Duodenal mucosa (tissue), 2 donors: ENCODE results near the gene C20orf204.
"Not testable (repeated sequence)": the region's sequence is repeated elsewhere in the genome, so short reads cannot be mapped to it uniquely, and the experiment has no call there.

Source experiments
- H3K27ac ChIP-seq: one replicate; pipeline ENCODE4 v1.7.0; 2013; ENCODE audit warnings: low read depth, low read length
- H3K27me3 ChIP-seq, 2 donors: one replicate each; pipeline ENCODE4 v1.7.0; 2013; ENCODE audit warnings: low read length in 2 of 2, control low read depth in 1 of 2; ENCODE audit not compliant: insufficient read depth in 2 of 2, control insufficient read depth in 1 of 2
- H3K36me3 ChIP-seq, 2 donors: one replicate each; pipeline ENCODE4 v1.7.0; 2013; ENCODE audit warnings: low read length in 2 of 2, control low read depth in 1 of 2; ENCODE audit not compliant: insufficient read depth in 2 of 2, control insufficient read depth in 1 of 2
- H3K4me1 ChIP-seq, 2 donors: one replicate each; pipeline ENCODE4 v1.7.0; 2013; ENCODE audit warnings: low read length in 2 of 2, control low read depth in 1 of 2; ENCODE audit not compliant: insufficient read depth in 2 of 2, control insufficient read depth in 1 of 2
- H3K4me3 ChIP-seq, 2 donors: one replicate each; pipeline ENCODE4 v1.7.0; 2013; ENCODE audit warnings: low read length in 2 of 2, low read depth in 1 of 2
- H3K9ac ChIP-seq, 2 donors: one replicate each; pipeline ENCODE4 v1.7.0; 2013; ENCODE audit warnings: low read length in 2 of 2, low read depth in 1 of 2
- H3K9me3 ChIP-seq, 2 donors: one replicate each; pipeline ENCODE4 v1.7.0; 2013; ENCODE audit warnings: low read length in 2 of 2, control low read depth in 1 of 2; ENCODE audit not compliant: control insufficient read depth in 1 of 2

Gene C20orf204

DNA sequence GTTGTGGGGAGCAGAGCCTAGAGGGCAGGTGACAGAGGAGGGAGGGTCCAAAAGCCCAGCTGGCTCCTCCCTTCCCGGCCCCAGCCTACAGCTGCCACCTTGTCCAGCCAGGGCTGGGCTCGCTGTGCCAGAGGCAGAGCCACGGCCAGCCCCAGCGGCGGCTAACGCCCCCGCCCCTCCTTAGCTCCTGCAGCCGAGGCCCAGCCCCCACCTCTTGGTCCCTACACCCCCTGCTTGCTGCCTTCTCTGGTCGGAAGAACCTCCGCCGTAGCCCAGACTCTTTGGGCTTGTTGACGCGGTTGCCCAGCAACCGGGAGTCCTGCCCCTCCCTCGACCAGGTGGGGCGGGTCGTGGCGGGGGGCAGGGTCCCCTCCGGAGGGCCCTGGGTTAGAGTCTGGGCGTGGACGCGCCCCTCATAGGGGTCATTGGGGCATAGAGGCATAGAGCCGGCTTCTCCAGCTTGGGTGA is 48.7 kb downstream of the C20orf204 start:
- no peak overlapping the region for H3K27ac ChIP-seq
- H3K4me1 ChIP-seq = peaks cover 0 to 18% of the 10 kb centered on the region in 2 donors
- H3K4me3 ChIP-seq = no peak overlapping the region
- no peaks in the 10 kb centered on the region for H3K9me3 ChIP-seq
- H3K27me3 ChIP-seq = peaks cover 33 to 39% of the 10 kb centered on the region in 2 donors
- H3K36me3 ChIP-seq = no peaks in the 10 kb centered on the region
- no peak overlapping the region for H3K9ac ChIP-seq

DNA sequence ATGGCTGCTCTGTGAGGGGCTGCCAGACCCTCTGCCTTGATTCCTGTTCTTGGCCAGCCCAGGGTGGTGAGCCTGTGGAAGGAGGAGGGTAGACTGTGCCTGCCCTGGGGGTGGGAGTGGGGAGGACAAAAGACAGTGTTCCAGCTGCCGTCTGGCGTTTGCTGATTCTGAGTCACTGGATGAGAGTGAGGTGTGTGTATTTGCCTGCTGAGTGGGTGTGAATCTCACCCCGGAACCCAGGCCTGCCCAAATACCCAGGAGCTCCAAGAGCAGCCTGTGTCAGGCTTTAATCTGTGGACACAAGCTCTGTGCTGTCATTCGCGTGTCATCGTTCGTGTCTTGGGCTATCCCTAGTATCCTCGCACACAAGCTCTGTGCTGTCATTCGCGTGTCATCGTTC is 50.8 kb downstream of the C20orf204 start:
- H3K9me3 ChIP-seq = no peaks in the 10 kb centered on the region
- no peak overlapping the region for H3K27ac ChIP-seq
- H3K4me3 ChIP-seq = no peak overlapping the region
- H3K9ac ChIP-seq = no peak overlapping the region
- H3K4me1 ChIP-seq = peaks cover 0 to 15% of the 10 kb centered on the region in 2 donors
- H3K27me3 ChIP-seq = peaks cover 35 to 39% of the 10 kb centered on the region in 2 donors
- H3K36me3 ChIP-seq = no peaks in the 10 kb centered on the region

DNA sequence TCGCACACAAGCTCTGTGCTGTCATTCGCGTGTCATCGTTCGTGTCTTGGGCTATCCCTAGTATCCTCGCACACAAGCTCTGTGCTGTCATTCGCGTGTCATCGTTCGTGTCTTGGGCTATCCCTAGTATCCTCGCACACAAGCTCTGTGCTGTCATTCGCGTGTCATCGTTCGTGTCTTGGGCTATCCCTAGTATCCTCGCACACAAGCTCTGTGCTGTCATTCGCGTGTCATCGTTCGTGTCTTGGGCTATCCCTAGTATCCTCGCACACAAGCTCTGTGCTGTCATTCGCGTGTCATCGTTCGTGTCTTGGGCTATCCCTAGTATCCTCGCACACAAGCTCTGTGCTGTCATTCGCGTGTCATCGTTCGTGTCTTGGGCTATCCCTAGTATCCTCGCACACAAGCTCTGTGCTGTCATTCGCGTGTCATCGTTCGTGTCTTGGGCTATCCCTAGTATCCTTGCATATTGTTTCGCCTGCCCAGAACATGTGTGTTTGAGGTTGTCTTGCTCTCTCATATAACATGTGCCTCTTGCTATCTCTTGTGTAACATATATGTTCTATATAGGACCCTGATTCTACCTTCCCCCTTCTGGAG is 51.3 kb downstream of the C20orf204 start:
- peaks cover 0 to 12% of the 10 kb centered on the region in 2 donors for H3K4me1 ChIP-seq
- peaks cover 35 to 36% of the 10 kb centered on the region in 2 donors for H3K27me3 ChIP-seq
- not testable (repeated sequence) for H3K9ac ChIP-seq

DNA sequence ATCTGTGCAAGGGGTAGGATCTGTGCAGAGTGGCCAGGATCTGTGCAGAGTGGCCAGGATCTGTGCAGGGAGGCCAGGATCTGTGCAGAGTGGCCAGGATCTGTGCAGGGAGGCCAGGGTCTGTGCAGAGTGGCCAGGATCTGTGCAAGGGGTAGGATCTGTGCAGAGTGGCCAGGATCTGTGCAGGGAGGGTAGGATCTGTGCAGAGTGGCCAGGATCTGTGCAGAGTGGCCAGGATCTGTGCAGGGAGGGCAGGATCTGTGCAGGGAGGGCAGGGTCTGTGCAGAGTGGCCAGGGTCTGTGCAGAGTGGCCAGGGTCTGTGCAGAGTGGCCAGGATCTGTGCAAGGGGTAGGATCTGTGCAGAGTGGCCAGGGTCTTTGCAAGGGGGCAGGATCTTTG is 52.6 kb downstream of the C20orf204 start:
- not testable (repeated sequence) for H3K36me3 ChIP-seq, H3K9ac ChIP-seq, H3K4me1 ChIP-seq, H3K9me3 ChIP-seq, H3K27ac ChIP-seq, H3K4me3 ChIP-seq
- peaks cover 28 to 30% of the 10 kb centered on the region in 2 donors for H3K27me3 ChIP-seq

More for the DNA sequence above, 51.3 kb downstream of the C20orf204 start:
- H3K36me3 ChIP-seq, H3K4me3 ChIP-seq, H3K27ac ChIP-seq, H3K9me3 ChIP-seq: not testable (repeated sequence)
